A673 (cell line): ENCODE results near the gene MYCL.

ENCODE experiments used
- CTCF ChIP-seq: fragments of 300-800, 200-600 bp; sonication (generic); conservative IDR thresholded peaks from 2 replicates; pipeline ENCODE4 v1.5.1; 2017; ENCODE audit warnings: low read depth, mild to moderate bottlenecking, antibody characterized with exemption, low read length, moderate library complexity, mixed read lengths
- EZH2 ChIP-seq: fragments of 200-600 bp; sonication (generic); IDR thresholded peaks from 2 replicates; pipeline ENCODE4 v1.6.1; 2017; ENCODE audit warnings: borderline replicate concordance, low read depth, mild to moderate bottlenecking, mixed read lengths, antibody characterized with exemption, low read length; ENCODE audit not compliant: poor library complexity, severe bottlenecking

GRCh38 chr1:39949891-39950290 lies 48.2 kb upstream of the MYCL start:
- TF ChIP-seq CTCF: no peak
- no peak for TF ChIP-seq EZH2
